Left cardiac atrium (tissue), 4 donors: ENCODE measurements around the gene SCAI. TPM values are rescaled to one million over a fixed set of nuclear protein-coding genes. Genes with fewer than 3 reads are reported as not detected.

Experiments
- ATAC-seq, 2 donors: fragments of 200-7000 bp; cut with Tn5 transposase; one replicate each; pipeline ENCODE4 v1.9.1; 2020; ENCODE audit warnings: mild to moderate bottlenecking in 2 of 2, moderate library complexity in 2 of 2
- DNase-seq: peaks from one replicate; pipeline ENCODE4 v3.0.0-alpha.2; 2020
- intact Hi-C, 2 donors: fragments of 100-400 bp; cut with DNase I; formaldehyde crosslinking; loops; one replicate each; pipeline versions ENCODE4 v1.14.1 to v1.15.1; 2022 to 2023
- total RNA-seq, 2 donors: library from RNA; stranded (reverse); fragmentation: NEBNext Ultra II Directional; extraction: Animal tissue kit (Norgen Biotek cat#: 25700); gene quantifications; one replicate each; pipeline ENCODE4 v1.2.1, GENCODE V29; 2021
- donor health status: DM: no; HTN: yes; CAD: no.
- donor health status: DM: no; HTN: yes; CAD: no; lungs with severe emphysema.
- donor health status: DM: yes; HTN: yes; CAD: no.
- donor health status: Dilated cardiomyopathy.

SCAI gene
- total RNA-seq, 2 donors from 2014 or later, result 5.6 to 5.8 TPM

DNA sequence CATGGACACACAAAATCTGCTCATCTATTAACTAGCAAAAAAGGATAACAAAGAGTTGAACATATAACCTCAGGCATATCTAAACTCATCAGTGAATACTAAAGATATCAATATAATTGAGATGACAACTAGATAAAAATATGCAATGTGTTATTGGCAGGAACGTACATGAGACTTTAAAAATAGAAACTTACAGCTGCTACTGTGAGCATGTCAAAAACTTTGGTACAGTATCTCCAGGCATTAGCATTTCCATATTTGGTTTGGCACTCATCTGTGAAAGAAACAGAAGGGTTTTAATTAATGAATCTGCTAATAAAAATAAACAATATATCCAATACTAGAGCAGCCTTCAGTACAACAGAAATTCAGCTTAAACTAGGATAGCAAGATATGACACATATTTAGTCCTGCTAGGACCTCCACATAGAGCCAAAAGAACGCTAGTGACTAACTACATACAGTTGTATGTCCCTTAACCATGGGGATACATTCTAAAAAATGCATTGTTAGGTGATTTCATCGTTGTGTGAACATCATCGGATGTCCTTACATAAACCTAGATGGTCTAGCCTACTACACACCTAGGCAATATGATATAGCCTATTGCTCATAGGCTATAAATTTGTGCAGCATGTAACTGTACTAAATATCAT lies 10.5 kb upstream of the SCAI start:
- no peak for DNase-seq
- no peak for ATAC-seq
- intact Hi-C loops, result no loop called here

- ATAC-seq (no peak), DNase-seq (no peak)
- intact Hi-C loops, result no loop called here
Observed at GRCh38 chr9:125151730-125152129, 8.4 kb upstream of the SCAI start.

- intact Hi-C loops, result no loop called here
- ATAC-seq, result peak; percentile 55 to 68
- DNase-seq, result no peak
Observed at GRCh38 chr9:125150349-125151245, 7.3 kb upstream of the SCAI start.

DNA sequence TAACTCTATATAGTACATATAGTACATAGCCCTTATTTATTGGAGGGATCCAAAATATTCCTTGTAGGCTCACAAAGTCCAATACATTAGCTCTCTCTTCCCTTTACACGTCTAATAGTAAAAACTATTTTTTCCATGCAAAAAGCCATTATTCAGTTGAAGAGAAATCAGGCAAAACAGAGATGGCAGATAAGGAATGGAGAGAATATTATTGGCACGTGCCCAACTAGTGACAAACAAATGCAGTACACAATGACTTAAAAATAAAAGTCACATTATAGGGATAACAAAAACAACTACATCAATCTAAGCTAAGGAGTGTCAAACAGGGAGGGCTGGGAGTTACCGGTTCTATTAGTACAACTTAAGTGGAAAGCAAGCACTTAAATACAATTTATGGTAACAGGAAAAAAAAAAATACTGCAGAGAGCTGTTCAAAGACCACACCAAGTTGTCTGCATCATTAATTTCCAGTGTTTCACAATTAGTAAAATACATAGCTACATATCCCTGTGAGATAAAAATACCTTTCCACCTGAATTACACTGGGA lies 4.1 kb upstream of the SCAI start:
- ATAC-seq (no peak), DNase-seq (no peak)
- intact Hi-C loops, result loop anchor here in 1 of 2 donors (10.0 kb wide), 1 partner anchor 273 kb away; no protein-coding TSS in a partner anchor

DNA sequence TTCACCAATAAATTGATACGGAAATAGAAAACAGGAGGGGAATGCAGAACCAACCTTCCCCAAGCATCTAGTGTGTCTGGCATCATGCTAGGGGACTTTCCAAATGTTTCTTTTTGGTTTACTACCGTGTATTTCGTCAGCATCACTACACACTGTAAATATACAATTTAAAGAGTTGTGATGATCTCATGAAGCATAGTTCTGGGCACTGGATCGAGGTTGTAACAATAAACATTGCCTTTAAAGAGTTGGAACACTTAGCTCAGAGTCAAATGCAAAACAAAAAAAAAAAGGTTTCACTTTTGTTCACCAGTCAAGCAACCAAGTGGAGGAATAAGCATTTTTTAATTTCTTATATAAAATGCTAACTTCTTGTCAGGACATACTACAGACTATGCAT lies 2.9 kb upstream of the SCAI start:
- intact Hi-C loops, result loop anchor here in 1 of 2 donors (10.0 kb wide), 1 partner anchor 271 kb away; no protein-coding TSS in a partner anchor
- DNase-seq (no peak), ATAC-seq (no peak)

DNA sequence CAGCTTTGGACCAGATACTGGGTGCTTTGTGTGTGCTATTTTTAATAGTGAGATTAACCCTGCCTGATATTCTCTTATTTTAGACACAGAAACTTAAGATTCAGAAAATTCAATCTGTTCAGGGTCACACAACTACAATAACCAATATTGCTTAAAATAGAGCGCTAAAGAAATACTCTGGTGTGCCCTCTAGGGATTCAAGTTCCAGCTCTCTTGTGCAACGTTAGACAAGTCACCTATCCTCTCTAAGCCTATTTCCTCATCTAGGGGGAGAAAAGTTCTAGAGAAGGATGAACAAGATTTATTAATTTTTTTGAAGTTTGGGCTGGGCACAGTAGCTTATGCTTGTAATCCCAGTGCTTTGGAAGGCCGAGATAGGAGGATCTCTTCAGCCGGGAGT lies 2.1 kb upstream of the SCAI start:
- DNase-seq (no peak), ATAC-seq (no peak)
- intact Hi-C loops, result loop anchor here in 1 of 2 donors (10.0 kb wide), 1 partner anchor 271 kb away; no protein-coding TSS in a partner anchor

GRCh38 chr9:125142560-125143376 lies 560 bp downstream of the SCAI start:
- no peak for DNase-seq
- ATAC-seq, result no peak
- intact Hi-C loops, result loop anchor here in 1 of 2 donors (5.0 to 10.0 kb wide), 2 partner anchors 200 to 268 kb away; partner anchors contain the start of gene GOLGA1

GRCh38 chr9:125141751-125142150 lies 1.6 kb downstream of the SCAI start:
- intact Hi-C loops, result loop anchor here in 1 of 2 donors (5.0 to 10.0 kb wide), 2 partner anchors 199 to 267 kb away; partner anchors contain the start of gene GOLGA1
- no peak for DNase-seq
- ATAC-seq, result no peak

DNA sequence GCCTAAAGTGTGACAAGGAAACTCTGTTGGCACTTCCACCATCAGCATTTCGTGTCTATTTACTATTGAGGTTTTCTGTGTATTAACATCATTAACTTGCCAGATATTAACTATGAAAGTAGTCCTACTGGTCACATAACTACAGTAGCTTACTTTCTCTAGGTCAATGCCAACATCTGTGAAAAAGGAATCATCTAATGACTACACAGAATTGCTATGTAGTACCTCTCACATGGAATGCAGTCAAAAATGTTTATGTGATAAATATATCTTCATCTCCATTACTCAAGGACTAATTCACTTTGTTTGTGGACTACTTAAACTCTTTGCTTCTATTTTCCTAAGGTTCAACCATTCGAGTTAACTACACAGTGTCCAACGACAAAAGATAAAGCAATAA lies 2.1 kb downstream of the SCAI start:
- intact Hi-C loops, result loop anchor here in 1 of 2 donors (5.0 to 10.0 kb wide), 2 partner anchors 199 to 266 kb away; partner anchors contain the start of gene GOLGA1
- ATAC-seq (no peak), DNase-seq (no peak)

GRCh38 chr9:125140576-125140975 lies 2.8 kb downstream of the SCAI start:
- no peak for ATAC-seq
- DNase-seq, result no peak
- intact Hi-C loops, result loop anchor here in 1 of 2 donors (5.0 to 10.0 kb wide), 2 partner anchors 198 to 266 kb away; partner anchors contain the start of gene GOLGA1

DNA sequence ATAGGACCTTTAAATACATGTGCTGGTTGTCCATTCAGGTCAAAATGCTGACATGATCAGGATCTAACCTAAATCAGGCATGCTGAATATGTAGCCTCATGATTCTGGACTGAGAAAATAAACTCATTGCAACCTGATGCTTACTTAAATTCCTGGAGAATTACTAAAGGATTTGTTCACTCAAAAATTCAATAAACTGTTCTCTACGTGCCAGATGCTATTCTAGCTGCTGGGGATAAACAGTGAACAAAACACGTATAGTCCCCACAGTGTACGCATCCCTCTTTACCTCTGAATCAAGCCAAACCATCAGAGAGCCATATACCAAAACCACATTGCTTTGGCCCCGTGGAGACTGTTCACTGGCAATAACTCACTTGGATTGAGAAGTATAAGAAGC lies 6.1 kb downstream of the SCAI start:
- no peak for DNase-seq
- ATAC-seq, result no peak
- intact Hi-C loops, result no loop called here

GRCh38 chr9:125134976-125135375 lies 8.4 kb downstream of the SCAI start:
- no peak for ATAC-seq
- intact Hi-C loops, result no loop called here

DNA sequence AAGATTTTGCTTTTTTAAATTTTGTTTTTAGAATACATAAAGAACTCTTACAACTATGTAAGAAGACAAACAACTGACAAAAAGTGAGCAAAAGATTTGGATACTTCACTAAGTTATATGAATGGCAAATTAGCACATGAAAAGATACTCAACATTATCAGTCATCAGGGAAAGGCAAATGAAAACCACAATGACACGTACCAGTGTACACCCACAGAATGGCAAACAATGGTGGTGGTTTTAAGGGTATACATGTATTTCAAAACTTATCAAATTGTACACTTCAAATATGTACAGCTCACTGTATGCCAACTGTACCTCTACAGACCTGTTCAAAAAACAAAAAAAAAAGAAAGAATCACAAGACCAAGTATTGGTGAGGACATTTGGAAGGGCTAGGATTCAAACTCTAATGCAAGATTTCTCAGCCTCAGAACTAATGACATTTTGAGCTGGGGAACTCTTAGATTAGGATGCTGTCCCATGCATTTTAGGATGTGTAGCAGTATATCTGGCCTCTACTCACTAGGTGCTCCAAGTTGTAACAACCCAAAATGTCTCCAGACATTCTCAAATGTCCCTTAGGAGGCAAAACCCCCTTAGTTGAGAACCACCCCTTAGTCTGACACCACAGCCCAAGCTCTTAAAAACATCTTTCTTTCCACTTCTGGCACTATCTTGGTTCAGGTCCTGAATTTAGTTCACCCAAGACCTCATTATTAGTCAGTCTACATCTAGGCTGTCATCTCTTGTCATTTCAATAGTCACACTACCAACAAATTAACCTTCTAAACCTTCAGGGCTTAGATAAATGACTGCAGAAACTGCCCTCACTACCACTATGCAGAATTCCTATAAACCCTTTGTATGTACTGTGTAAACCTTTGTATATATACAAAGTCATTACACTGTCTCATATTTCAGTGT lies 9.7 kb downstream of the SCAI start:
- no peak for DNase-seq
- intact Hi-C loops, result no loop called here
- no peak for ATAC-seq

More at GRCh38 chr9:125134976-125135375, 8.4 kb downstream of the SCAI start:
- DNase-seq, result no peak

DNA sequence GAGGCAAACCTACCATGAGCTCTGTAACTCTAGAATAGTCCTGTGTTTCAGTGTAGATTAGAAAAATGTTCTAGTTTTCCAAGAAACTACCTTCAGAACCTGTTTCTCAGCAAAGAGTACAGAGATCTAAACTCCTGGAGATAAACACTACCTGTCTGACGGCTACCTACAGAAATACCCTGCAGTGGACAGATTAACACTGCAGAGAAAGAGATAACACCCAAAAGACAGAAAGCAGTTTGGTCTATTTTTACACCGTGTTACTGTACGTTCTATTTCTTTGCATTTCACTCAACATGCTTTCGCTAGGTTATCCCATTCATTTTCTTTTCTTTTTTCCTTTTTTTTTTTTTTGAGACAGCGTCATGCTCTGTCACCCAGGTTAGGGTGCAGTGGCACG lies 11.6 kb downstream of the SCAI start:
- DNase-seq (no peak), ATAC-seq (no peak)
- intact Hi-C loops, result no loop called here

- intact Hi-C loops, result no loop called here
- ATAC-seq, result peak; percentile 97
Observed at GRCh38 chr9:125126019-125126746, 17.1 kb downstream of the SCAI start.

GRCh38 chr9:125125523-125125922 lies 17.8 kb downstream of the SCAI start:
- DNase-seq, result no peak
- intact Hi-C loops, result no loop called here
- ATAC-seq, result peak in 1 of 2 donors; percentile 31

More at GRCh38 chr9:125126019-125126746, 17.1 kb downstream of the SCAI start:
- peak; percentile 84 for DNase-seq

GRCh38 chr9:125121146-125121545 lies 22.2 kb downstream of the SCAI start:
- no peak for ATAC-seq
- DNase-seq, result no peak
- intact Hi-C loops, result no loop called here
